Left kidney (tissue), 2 donors: ENCODE data around the gene PPA2. TPM values are rescaled to one million over a fixed set of nuclear protein-coding genes. Genes with fewer than 3 reads are reported as not detected.

Source experiments
- DNase-seq: peaks from one replicate; pipeline ENCODE4 v3.0.0-alpha.2; 2013
- polyA plus RNA-seq: library from polyadenylated mRNA; unstranded; fragments of 120-200 nt; gene quantifications from one replicate; pipeline ENCODE4 v1.2.1, GENCODE V29; 2013; ENCODE audit not compliant: insufficient read length

The PPA2 gene
- polyA plus RNA-seq, 1 donor: 115 TPM

DNA sequence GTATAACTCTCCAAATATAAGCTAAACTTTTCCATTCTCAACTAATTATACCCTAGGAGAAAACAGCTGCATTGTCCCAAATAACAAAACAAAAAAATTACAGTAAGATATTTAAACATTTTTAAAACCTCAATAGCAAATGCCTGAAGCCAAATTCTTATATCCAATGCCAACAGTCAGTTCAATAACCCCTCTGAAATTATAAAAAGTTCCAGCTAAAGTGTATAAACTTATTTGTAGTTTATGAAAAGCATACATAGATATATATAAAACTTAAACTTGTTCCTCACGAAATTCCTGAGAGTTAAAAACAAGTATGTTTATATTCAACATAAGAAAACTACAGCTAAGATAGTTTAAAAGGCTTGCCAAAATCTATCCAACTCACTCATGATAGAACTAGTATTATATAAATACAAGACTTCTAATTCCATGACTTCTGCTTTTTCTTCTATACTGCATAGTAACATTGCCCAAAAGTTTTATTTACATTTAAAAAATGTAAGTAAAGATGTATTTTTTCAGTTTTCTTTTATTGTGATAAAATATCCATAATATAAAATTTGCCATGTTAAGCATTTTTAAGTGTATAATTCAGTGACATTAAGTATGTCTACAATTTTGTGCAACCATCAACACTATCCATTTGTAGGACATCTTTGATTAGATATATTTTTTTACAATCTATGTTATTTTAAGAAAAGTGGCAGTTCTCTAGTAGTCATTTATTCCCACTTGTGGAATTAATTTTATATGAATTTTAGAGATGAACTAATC is 72.8 kb downstream of the PPA2 start:
- DNase-seq: no peak

DNA sequence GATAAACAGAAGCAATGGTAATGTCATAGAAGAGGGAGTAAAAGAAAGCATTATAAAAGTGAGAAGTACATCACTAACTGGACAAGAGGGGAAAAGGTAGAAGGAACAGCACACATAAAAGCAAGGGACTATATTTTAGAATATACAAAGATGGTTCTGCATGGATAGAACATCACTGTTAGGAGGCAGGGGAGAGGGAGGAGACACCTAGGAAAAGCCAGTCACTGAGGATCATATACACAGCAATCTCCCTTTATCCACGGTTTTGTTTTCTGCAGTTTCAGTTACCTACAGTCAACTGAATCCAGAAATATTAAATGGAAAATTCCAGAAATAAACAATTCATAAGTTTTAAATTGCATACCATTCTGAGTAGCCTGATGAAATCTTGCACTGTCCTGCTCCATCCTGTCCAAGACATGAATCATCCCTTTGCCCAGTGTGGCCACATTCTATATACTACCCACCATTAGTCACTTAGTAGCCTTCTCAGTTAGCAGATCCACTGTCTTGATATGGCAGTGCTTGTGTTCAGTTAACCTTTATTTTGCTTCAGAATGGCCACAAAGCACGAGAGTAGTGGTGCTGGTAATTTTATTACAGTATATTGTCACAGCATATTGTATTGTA is 74.2 kb downstream of the PPA2 start:
- no peak for DNase-seq

DNA sequence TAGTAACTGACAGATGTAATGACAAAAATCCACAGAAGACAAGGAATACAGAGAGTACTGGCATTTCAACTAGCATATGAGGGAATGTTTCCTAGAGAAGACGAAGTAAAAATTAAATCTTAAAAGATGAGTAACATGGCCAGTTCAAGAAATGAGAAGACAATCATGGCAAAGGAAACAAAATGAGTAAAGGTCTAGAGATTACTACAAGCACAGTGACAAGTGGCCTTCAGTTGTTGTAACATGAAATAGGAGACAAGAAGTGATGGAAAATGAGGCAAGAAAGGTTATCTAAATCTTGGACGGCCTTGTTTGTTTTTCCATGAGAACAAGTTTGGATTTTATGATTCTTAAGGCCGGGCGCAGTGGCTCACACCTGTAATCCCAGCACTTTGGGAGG is 81.0 kb downstream of the PPA2 start:
- DNase-seq: no peak

DNA sequence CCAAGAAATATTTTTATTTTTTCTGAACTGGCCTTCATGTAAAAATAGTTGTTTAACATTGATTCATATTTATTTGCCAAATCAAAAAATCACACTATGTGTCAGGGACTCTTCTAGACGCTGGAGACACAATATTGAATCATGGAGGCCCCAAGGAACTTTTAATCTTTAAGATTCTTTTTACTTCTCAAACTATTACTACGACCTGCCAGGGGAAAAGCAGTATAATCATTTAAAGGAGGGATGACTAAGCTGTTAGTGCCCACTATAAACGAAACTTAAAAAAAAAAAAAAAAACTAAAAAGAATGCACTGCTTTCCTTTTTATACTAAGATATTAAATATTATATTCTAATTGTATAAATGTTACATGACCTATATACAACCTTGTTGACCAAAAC is 84.7 kb downstream of the PPA2 start:
- no peak for DNase-seq

DNA sequence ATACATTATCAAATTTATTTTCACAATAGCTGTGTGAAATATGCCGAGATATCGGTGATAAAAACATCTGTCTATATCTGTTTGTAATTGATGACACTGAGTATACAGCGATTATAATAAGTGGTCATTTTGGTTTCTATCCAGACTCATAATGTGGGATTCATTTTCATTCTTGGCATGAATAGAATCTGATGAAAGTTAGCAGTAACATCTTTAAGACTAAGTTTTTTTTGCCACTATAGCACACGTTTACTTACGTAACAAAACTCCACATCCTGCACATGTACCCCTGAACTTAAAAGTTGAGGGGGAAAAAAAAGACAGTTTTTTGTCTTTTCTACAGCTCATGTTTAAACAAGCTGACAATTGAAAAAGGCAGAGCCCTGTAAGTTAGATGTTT is 86.4 kb downstream of the PPA2 start:
- no peak for DNase-seq

DNA sequence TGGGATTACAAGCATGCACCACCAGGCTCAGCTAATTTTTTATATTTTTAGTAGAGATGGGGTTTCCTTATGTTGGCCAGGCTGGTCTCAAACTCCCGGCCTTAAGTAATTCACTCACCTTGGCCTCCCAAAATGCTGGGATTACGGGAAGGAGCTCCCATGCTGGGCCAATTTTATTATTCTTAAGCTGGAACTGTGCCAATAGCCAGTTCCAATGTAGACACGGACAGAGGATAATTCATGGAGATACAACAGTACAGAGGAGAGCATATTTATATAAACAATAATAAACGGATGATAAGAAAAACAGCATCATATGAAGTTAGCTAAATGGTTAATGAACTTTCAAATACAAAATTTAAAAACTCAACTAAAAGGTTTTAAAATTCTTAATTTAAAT is 87.8 kb downstream of the PPA2 start:
- no peak for DNase-seq

DNA sequence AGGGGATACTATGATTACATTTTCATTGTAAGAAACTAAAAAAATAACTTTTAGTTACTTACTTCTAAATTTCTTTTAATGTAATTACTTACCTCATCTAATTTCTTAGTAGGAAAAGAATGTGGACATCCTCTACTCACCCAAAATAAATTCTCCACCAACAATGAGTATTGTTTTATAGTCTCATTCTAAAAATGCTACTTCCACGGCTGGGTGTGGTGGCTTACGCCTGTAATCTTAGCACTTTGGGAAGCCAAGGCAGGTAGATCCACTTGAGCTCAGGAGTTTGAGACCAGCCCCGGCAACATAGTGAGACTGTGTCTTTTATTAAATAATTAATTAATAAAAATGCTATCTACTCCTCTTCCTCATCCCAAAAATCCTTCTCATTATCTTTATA is 99.8 kb downstream of the PPA2 start:
- no peak for DNase-seq

DNA sequence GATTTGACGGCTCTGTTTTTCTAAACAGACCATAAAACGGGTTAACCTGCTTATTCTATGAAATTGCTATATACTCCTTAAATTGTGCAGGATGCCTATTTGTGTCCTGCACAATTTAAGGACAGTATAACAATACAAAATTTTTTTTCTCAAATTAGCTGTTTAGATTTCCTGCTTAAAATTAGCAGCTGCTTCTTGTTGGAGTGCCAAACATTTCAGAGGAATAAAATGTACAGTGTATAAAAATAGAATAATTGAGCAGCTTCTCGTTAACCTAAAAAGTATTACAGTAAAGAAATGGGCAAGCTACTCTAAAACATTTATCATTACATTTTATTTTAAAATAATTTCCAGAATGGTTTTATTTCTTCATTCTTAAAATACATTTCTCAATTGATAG is 100.5 kb downstream of the PPA2 start:
- DNase-seq: no peak

DNA sequence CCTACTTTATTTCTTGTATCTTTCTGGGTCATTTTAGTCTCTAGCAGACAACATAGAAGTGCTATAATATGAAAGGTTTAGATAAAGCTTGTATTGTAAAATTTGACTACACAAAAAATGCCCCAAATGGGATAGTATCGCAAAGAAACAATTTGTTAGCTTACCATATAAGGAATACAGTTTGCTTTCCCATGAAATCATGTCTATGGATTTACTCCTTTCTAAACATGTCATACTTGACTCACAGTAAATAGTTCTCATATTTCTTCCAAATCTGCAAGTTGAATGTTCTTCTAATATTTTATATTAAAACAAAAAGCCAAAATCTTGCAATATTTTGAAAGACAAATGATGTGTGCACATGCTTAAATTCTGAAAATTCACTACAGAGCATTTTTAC is 103.9 kb downstream of the PPA2 start:
- no peak for DNase-seq

DNA sequence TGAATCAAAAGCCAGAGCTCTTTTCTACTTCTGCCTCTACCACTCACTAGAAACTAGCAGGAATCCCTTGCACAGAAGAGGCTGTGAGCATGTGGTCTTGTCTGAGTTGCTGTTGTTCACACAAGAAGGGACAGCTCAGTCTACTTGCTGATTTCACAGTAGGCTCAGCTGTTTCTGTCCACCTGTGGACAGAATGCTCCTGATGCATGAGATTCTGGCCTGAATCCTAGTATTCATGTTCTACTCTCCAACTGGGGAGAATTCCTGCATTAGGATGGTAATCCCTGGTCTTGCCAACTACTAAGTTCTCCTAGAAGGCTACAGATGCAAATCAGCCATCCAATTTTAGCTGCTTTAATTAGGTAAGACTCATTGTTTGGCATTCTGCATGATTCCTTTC is 112.8 kb downstream of the PPA2 start:
- no peak for DNase-seq

DNA sequence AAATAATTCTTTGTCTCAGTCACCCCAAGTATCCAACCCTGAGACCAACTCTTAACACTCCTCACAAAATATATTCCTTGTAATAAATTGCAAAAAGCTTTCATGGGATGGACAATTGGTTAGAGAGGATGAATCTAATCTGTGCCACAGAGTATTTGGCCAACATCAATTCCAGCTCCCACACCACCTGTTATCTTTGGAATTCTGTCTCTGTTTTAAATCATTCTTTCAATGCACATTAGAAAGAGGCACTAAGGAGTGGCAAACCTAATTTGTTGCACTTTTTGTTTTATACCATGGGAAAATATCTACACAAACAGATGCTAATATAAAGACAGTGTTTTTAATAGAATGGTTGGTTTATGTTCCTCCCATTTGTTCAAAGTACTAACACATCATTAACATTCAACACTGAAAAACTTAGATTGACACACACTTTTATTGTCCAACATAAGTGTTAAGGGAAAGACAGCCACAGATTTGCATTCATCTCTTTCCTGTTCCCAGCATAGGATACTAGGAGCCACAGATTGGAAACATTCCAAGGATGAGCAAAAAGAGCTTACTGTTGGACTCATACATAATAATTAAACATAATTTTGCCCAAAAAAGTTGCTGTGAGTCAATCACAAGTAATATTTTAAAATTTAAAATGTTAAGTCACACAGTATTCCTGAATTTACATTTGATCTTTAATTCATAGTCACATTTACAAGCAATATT is 116.4 kb downstream of the PPA2 start:
- no peak for DNase-seq

DNA sequence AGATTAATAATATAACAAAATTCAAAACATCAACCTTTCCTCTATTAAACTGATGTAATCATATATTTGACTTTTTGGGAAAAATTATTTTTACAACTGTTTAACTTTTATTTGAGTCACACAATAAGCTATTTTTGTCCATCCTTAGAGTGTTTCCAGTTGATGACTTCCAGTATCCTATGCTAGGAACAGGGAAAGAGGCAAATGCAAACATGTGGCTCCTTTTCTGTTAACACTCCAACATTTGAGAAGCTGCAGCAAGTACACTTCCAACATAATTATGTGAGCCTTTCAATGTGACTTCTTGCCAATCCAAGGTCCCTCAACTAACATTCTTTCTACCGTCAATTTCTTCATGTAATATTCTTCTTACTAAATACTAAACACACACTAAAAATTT is 117.7 kb downstream of the PPA2 start:
- DNase-seq: no peak

DNA sequence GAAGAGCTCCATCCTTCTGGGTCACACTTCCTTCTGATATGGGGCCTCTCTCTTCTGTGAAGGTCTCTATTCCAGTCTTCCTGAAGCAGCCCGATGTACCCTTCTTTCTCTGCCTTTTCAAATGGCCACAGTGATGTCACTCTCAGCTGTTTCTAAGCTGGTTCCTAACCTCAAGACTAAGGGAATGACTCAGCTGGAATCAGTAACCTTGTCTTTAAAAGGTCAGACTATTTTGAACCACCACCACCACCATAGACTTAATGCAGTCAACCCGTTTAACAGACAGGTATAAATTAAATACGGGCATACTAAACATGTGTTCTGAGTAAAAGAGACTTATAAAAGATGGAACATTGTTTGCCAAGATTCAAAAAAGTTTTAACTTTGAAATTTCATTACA is 121.0 kb downstream of the PPA2 start:
- DNase-seq: no peak

DNA sequence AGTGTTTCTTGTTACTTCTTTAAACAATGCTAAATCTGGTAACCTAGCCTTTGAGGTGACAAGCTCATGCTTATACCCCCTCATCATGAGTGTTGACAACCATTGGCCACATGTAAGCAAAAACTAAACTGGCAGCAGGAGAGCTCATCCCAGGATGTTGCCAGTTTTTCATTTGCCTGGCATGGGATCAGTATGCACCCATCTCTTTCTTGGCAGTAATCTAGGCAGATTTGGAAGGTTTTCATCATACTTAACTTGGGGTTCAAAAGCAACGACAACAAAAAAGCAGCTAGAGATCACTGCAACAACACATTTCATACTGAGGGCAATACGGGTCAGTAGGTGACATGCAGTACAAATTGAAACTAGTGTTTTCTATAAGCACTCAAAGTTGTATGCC is 122.0 kb downstream of the PPA2 start:
- no peak for DNase-seq

DNA sequence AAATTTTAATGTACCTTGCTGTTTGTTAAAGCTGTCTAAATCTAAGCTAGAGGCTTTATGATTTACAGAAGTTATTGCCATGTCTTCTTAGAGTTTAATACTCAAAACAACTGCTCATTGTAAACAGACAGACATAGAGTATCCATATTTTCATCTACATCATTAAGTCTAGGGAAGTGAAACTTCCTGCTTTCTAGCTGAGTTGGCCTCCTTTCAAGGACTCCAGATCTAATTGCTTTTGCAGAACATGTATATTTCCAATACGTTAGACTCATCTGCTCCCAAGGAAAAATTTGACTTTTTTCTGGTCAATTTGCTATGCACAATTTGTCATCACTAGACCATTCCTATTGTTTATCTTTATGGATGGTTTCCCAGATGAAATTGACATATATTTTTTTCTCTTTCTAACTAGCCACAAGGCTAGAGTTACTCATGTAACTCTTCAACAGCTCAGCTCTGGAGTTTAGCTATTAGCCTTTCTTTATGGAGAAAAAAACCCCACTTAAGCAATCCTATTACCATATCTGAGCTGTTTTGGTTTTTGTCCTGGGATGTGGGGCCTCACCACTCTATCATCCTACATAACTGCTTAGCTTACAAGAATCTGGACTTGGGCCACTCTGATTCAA is 122.9 kb downstream of the PPA2 start:
- no peak for DNase-seq

DNA sequence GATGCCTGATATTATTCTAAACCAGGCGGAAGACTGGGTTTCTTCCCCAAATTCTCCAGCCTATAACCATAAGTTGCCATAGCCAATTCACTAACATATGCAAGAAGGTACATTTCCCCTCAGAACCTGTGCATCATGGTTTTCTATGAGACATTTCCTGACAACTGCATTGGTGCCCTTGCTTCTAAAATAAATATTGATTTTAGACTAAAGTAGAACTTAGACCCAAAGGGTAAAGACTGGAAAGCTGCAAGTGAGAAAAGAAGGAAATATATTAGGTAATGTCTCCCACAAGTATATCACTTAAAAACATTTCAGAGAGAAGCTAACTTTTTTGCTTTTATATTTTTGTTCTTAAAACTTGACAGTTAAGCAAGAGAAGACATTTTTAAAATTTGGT is 125.1 kb downstream of the PPA2 start:
- DNase-seq: no peak

DNA sequence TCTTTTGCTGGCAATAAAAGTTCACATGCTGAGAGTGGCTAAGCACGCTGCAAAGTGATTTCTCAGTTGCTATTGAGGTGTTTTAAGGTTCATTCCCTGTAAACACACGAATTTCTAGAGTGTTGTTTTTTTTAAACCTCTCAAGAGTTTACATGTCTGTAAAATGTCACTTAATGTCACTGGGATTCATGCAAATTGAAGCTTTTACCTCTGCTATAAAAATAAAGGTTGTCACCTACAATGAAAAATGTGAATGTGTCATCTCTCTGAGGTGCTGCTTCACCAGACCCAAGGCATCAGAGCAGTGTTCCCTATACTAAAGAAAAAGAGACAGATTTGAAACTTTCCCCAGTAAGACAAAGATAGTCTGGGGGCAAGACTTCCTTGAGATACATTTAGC is 127.0 kb downstream of the PPA2 start:
- no peak for DNase-seq

DNA sequence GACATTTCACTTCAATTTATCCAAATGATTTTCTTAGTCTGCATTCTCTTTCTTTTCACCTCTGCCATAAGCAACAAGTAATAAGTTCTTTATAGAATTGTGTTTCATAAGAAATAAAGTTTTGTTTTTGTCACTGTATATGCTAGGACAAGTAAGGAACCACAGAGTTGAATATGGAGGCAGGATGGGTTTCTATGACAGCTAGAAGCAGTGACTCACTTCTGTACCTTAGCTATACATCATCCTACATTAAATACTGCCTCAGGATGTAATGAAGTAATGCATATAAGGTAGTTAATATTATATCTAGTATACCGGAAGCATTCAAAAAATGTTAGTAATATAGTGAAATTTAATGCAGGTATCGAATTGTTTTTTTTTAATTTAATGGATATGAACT is 128.0 kb downstream of the PPA2 start:
- no peak for DNase-seq

DNA sequence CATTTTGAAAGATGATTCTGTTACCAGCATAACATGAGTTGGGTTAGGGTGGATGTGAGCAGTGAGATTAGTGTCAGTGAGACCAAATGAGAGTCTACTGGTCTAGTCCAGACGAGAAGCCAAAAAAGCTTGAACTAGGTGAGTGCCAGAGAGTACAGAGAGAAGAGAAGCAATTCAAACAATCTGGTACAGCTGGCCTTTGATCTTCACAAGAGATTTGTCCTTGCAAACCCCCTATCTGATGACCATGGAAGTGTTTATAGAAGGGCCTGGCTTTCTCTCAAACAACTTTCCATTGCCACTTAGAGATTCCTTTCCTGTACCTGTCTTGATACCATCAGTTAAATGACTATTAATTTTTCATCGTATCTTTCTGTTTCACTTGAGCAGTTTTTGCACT is 128.5 kb downstream of the PPA2 start:
- DNase-seq: no peak

DNA sequence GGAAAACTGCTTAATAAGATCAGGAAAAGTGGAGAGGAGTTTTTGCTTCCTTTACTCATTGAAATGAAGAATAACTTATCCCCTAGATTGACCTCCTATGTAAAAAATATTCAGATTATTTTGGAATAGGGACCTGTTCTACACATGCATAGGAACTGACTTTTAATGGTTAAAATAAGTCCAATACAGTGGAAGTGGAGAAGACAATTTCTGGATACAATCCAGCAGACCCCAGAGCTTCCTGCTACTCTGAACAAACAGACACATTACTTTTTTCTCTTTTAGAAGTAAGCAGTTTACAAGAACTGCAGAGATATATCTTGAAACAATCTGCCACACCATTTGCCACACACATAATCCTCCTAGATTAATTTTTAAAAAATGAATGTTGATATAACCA is 129.7 kb downstream of the PPA2 start:
- DNase-seq: no peak

DNA sequence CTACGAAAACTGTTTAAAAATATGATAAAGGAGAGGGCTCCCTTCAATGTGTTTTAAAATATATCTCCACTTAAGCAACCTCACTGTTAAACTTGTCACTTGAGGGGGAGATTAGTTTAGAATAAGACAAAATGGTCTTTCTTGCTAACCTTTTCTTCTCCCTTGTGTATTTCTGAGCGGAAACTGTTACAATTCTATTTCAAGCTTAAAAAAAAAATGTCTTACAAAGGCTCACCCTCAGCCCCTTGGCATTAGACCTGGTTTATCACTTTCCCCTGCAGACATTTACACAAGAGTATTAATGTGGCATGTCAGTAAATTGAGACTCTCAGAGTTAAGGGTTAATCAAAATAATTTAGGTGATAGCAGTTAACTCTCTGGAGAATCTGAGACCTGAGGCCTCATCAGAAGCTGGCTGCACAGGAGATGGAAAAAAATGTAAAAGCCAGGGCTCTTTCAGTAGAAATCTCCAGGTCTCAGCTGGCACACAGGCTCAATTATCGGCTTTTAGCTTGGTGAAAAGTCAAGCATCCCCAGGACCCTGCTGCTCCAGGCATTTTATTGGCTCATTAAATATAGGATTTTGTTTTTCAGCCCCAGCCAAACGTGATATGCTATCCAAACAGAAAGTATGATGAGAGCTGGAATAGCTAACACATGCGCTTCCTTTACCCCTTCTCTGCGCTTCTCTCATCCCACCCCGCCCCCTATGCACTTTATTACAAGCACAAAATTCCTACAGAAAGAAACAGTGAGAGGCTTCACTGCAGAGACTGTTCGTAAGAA is 130.5 kb downstream of the PPA2 start:
- DNase-seq: peak; percentile 15

DNA sequence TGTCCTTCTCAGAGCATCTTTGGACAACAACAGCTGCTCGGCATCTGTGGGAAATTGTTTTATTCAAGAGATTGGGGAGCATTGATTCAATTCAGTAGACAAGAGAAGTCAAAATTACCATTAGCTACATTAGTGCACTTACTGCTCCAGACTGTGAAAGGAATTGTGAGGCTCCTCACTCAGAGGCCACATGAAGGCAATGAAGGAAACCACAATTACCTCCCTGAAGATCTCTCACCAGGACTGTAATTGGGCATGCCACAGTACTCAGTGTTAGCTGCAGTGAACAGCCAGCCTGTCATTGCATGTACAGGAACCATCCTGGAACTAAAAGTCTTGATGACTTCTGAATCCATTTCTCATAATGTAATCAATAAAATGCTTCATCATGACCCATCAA is 144.8 kb downstream of the PPA2 start:
- DNase-seq: no peak
